ENCODE data around the gene DLK1.
A peak's percentile ranks its signal among the peaks of the same experiment; 100 is the strongest.

The DLK1 gene

DNA sequence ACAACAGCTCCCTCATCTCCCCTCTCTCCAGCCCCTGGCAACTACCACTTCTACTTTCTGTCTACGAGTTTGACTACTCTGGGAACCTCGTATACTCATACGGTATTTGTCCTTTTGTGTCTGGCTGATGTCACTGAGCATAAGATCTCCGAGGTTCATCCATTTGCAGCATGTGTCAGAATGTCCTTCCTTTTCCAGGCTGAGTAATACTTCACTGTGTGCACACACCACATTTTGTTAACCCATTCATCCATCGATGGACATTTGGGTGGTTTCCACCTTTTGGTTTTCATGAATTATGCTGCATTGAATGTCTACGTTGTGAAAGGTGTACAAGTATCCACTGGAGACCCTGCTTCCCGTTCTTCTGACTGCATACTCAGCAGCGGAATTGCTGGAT, 24.1 kb upstream of the DLK1 start:
- H3K4me3 ChIP-seq (ENCODE audit: low read depth in 1 of 2, low read length in 2 of 2), result no peak overlapping the region
- peaks cover 0 to 11% of the 10 kb centered on the region in 2 donors for H3K27me3 ChIP-seq (ENCODE audit: control insufficient read depth in 1 of 2, insufficient read depth in 2 of 2, low read length in 2 of 2)
- H3K9me3 ChIP-seq (ENCODE audit: control insufficient read depth in 1 of 2, low read length in 2 of 2), result no peaks in the 10 kb centered on the region

DNA sequence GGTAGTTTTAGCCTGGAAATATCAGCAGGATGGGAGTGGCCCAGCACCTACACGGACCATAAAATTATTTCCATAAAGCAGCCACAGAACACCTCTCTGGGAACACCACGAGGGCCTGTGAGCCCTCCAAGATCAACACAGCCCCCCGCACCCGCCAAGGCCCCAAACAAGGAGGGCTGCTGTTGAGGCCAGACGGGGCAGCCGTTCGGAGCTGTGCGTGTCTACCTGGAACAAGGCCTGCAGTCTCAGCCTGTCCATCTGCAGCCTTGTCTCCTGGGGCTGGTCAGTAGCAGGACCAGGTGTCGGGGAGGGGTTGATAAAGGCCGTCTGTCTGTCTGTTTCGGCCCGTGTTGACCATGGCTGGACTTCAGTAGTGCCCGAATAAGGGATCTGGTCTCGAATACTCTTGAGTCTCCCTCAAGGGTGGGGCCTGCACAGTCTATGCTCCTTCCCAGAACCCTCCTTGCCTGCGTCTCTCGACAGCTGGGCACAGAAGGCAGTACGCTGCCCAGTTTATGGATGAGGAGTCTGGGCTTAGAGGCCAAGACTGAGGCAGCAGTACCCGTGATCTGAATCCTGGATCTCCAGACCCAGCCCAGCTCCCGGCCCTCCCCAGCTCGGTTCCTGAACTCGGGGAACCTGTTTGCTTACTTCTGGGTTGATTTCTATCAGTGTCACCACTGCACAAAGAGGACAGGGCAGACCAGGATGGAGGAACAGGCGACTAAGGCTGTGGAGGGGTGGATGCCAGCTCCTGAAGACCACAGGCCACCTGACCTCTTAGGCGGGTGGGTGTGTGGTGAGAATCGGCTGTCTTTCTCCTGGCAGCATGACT, 23.1 kb upstream of the DLK1 start:
- Histone ChIP-seq H3K4me1 (ENCODE audit: control insufficient read depth in 1 of 2, insufficient read depth in 2 of 2, low read length in 2 of 2) (no peaks in the 10 kb centered on the region), H3K9ac (ENCODE audit: low read depth in 1 of 2, low read length in 2 of 2) (no peak overlapping the region), H3K36me3 (ENCODE audit: control insufficient read depth in 1 of 2, insufficient read depth in 2 of 2, low read length in 2 of 2) (no peaks in the 10 kb centered on the region), H3K4me3 (ENCODE audit: low read depth in 1 of 2, low read length in 2 of 2) (no peak overlapping the region), H3K9me3 (ENCODE audit: control insufficient read depth in 1 of 2, low read length in 2 of 2) (no peaks in the 10 kb centered on the region), H3K27ac (ENCODE audit: low read depth, low read length) (no peak overlapping the region), H3K27me3 (ENCODE audit: control insufficient read depth in 1 of 2, insufficient read depth in 2 of 2, low read length in 2 of 2) (peaks cover 0 to 17% of the 10 kb centered on the region in 2 donors)

More for the DNA sequence above, 24.1 kb upstream of the DLK1 start:
- Histone ChIP-seq H3K9ac (ENCODE audit: low read depth in 1 of 2, low read length in 2 of 2) (no peak overlapping the region), H3K4me1 (ENCODE audit: control insufficient read depth in 1 of 2, insufficient read depth in 2 of 2, low read length in 2 of 2) (no peaks in the 10 kb centered on the region), H3K27ac (ENCODE audit: low read depth, low read length) (no peak overlapping the region), H3K36me3 (ENCODE audit: control insufficient read depth in 1 of 2, insufficient read depth in 2 of 2, low read length in 2 of 2) (no peaks in the 10 kb centered on the region)

DNA sequence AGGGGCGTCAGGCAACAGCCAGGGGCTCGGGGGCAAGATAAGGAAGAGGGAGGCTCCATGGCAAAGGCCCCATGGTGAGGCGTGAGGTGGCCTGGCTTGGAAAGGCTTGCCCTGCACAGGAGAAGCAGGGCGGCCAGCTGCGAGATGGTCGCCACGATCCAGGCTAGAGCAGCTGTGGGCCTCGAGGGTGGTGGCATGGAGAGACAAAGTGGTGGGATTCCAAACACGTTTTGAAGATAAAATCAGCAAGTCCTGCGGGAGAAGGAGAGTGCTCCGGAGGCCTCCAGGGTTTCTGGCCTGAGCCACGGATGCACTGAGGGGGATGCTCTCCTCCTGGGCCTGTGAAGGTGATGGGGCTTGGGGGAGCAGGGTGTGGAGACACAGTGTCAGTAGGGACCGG, 20.5 kb upstream of the DLK1 start:
- H3K4me3 ChIP-seq (ENCODE audit: low read depth in 1 of 2, low read length in 2 of 2), result no peak overlapping the region
- no peaks in the 10 kb centered on the region for H3K4me1 ChIP-seq (ENCODE audit: control insufficient read depth in 1 of 2, insufficient read depth in 2 of 2, low read length in 2 of 2)
- peaks cover 0 to 22% of the 10 kb centered on the region in 2 donors for H3K27me3 ChIP-seq (ENCODE audit: control insufficient read depth in 1 of 2, insufficient read depth in 2 of 2, low read length in 2 of 2)
- no peak overlapping the region for H3K9ac ChIP-seq (ENCODE audit: low read depth in 1 of 2, low read length in 2 of 2)
- H3K36me3 ChIP-seq (ENCODE audit: control insufficient read depth in 1 of 2, insufficient read depth in 2 of 2, low read length in 2 of 2), result no peaks in the 10 kb centered on the region
- no peaks in the 10 kb centered on the region for H3K9me3 ChIP-seq (ENCODE audit: control insufficient read depth in 1 of 2, low read length in 2 of 2)
- H3K27ac ChIP-seq (ENCODE audit: low read depth, low read length), result no peak overlapping the region

DNA sequence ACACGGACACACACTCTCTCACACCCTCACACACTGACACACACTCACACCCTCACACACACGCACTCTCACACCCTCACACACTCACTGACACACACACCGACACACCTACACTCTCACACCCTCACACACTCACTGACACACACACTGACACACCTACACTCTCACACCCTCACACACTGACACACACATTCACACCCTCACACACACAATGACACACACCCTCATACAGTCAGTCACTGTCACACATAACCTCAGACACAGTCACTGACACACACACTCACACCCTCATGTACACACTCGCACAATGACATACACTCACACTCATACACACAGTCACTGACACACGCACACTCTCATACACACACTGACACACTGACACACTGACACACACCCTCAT, 19.8 kb upstream of the DLK1 start:
- no peak overlapping the region for H3K9ac ChIP-seq (ENCODE audit: low read depth in 1 of 2, low read length in 2 of 2)
- H3K9me3 ChIP-seq (ENCODE audit: control insufficient read depth in 1 of 2, low read length in 2 of 2), result no peaks in the 10 kb centered on the region
- H3K27me3 ChIP-seq (ENCODE audit: control insufficient read depth in 1 of 2, insufficient read depth in 2 of 2, low read length in 2 of 2), result peaks cover 0 to 22% of the 10 kb centered on the region in 2 donors
- H3K4me1 ChIP-seq (ENCODE audit: control insufficient read depth in 1 of 2, insufficient read depth in 2 of 2, low read length in 2 of 2), result no peaks in the 10 kb centered on the region
- no peak overlapping the region for H3K4me3 ChIP-seq (ENCODE audit: low read depth in 1 of 2, low read length in 2 of 2)
- H3K36me3 ChIP-seq (ENCODE audit: control insufficient read depth in 1 of 2, insufficient read depth in 2 of 2, low read length in 2 of 2), result no peaks in the 10 kb centered on the region
- no peak overlapping the region for H3K27ac ChIP-seq (ENCODE audit: low read depth, low read length)

DNA sequence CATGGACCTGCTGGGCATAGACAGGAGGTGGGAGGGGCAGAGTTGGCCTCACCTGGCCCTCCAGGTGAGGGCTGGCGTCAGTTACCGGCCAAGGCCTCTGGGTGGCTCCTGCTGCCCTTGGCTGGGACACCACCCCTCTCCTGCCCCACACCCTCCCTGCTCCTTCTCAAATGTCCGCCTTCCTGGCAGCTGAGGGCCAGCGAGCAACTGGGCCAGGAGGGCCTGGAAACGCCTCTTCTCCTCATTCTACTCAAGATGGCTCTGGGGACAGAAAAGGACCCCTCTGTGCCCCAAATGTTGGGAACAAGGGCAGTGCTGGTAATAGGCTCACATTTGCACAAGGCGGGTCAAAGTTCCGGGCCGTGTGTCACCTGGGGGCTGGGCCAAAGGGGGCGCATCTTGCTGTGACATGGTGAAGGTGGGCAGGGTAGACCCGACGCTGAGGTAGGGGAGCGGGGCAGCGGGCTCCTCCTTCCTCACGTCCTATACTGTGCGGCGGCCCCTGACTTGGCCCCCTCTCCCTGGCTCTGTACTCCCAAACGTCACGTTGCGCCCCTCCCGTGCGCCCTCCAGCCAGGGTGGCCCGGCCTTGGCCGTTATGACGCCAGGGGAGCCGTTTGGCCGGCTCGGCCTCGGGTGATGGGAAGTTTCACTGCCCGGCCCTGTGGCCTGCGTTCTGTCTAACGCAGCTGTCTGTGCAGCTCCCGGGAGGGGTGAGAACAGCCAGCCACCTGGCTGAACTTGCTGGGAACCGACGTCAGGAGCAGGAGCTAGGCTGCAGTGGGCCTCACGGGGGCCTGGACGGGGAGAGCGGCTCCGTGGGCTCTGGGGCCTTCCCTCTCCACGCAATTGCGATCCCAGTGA, 18.0 kb upstream of the DLK1 start:
- H3K4me1 ChIP-seq (ENCODE audit: control insufficient read depth in 1 of 2, insufficient read depth in 2 of 2, low read length in 2 of 2), result no peaks in the 10 kb centered on the region
- H3K9me3 ChIP-seq (ENCODE audit: control insufficient read depth in 1 of 2, low read length in 2 of 2), result no peaks in the 10 kb centered on the region
- H3K4me3 ChIP-seq (ENCODE audit: low read depth in 1 of 2, low read length in 2 of 2), result no peak overlapping the region
- H3K36me3 ChIP-seq (ENCODE audit: control insufficient read depth in 1 of 2, insufficient read depth in 2 of 2, low read length in 2 of 2), result no peaks in the 10 kb centered on the region
- H3K27me3 ChIP-seq (ENCODE audit: control insufficient read depth in 1 of 2, insufficient read depth in 2 of 2, low read length in 2 of 2), result peaks cover 0 to 22% of the 10 kb centered on the region in 2 donors
- no peak overlapping the region for H3K27ac ChIP-seq (ENCODE audit: low read depth, low read length)
- H3K9ac ChIP-seq (ENCODE audit: low read depth in 1 of 2, low read length in 2 of 2), result no peak overlapping the region

DNA sequence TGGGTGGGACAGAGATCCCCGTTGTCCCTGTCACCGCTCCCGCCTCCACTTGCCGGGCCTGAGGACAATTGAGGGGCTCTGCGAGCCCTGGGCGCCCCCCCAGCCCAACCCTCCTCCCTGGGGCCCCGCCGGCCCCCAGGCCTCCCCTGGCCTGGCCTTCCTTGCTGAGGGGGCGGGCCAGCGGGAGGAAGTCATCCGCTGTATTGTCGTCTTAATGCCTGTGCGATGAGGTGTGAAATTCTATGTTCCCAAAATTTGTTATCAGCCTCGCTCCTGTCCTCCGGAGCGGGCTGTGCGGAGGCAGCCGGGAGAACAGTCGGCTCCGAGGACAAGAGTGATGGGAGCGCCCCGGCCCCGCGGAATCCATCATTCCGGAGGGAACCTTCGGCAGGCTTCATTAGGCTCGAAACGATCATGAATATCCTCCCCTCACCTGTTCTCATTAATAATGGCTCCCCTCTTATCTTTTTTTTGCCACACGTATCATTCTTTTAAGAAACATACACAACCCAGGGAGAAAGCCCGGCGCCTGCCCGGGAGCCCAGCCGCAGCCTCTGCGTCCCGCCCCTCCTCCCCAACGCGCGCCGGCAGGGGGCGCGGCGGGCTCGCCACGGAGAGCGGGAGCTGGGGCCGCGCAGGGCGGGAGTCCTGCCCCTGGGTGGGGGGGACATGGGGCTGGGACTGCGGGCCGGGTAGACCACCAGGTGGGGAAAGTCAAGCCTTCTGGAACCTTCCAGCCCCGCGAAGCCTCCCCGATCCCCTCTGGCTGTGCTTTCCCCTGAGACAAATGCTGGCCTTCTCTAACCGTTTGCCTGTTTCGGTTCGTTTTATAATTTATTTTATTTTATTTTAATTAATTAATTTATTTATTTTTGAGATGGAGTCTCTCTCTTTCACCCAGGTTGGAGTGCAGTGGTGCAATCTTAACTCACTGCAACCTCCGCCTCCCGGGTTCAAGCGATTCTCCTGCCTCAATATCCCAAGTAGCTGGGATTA, 17.1 kb upstream of the DLK1 start:
- Histone ChIP-seq H3K27ac (ENCODE audit: low read depth, low read length) (no peak overlapping the region), H3K36me3 (ENCODE audit: control insufficient read depth in 1 of 2, insufficient read depth in 2 of 2, low read length in 2 of 2) (no peaks in the 10 kb centered on the region), H3K27me3 (ENCODE audit: control insufficient read depth in 1 of 2, insufficient read depth in 2 of 2, low read length in 2 of 2) (peaks cover 0 to 14% of the 10 kb centered on the region in 2 donors), H3K4me3 (ENCODE audit: low read depth in 1 of 2, low read length in 2 of 2) (no peak overlapping the region), H3K9me3 (ENCODE audit: control insufficient read depth in 1 of 2, low read length in 2 of 2) (no peaks in the 10 kb centered on the region), H3K9ac (ENCODE audit: low read depth in 1 of 2, low read length in 2 of 2) (no peak overlapping the region), H3K4me1 (ENCODE audit: control insufficient read depth in 1 of 2, insufficient read depth in 2 of 2, low read length in 2 of 2) (no peaks in the 10 kb centered on the region)

DNA sequence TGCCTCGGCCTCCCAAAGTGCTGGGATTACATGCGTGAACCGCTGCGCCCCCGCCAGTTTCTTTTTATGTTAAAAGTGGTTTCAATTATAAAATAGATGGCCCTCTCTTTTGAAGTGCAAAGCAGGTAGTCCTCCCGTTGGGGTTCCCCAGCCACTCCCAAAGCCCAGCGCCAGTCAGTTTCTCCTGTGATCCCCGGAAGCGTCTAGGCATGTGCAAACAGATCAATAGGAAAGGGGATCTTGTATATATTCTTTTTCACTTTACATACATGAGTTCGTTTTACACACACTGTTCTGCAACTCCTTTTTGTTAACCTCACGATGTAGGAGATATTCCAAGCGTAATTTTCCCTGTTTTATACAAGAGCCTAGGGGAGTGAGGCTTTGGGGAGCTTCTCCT, 16.3 kb upstream of the DLK1 start:
- peaks cover 0 to 11% of the 10 kb centered on the region in 2 donors for H3K27me3 ChIP-seq (ENCODE audit: control insufficient read depth in 1 of 2, insufficient read depth in 2 of 2, low read length in 2 of 2)
- no peaks in the 10 kb centered on the region for H3K9me3 ChIP-seq (ENCODE audit: control insufficient read depth in 1 of 2, low read length in 2 of 2)
- no peak overlapping the region for H3K27ac ChIP-seq (ENCODE audit: low read depth, low read length)
- H3K4me1 ChIP-seq (ENCODE audit: control insufficient read depth in 1 of 2, insufficient read depth in 2 of 2, low read length in 2 of 2), result no peaks in the 10 kb centered on the region
- H3K4me3 ChIP-seq (ENCODE audit: low read depth in 1 of 2, low read length in 2 of 2), result no peak overlapping the region
- no peak overlapping the region for H3K9ac ChIP-seq (ENCODE audit: low read depth in 1 of 2, low read length in 2 of 2)
- no peaks in the 10 kb centered on the region for H3K36me3 ChIP-seq (ENCODE audit: control insufficient read depth in 1 of 2, insufficient read depth in 2 of 2, low read length in 2 of 2)

DNA sequence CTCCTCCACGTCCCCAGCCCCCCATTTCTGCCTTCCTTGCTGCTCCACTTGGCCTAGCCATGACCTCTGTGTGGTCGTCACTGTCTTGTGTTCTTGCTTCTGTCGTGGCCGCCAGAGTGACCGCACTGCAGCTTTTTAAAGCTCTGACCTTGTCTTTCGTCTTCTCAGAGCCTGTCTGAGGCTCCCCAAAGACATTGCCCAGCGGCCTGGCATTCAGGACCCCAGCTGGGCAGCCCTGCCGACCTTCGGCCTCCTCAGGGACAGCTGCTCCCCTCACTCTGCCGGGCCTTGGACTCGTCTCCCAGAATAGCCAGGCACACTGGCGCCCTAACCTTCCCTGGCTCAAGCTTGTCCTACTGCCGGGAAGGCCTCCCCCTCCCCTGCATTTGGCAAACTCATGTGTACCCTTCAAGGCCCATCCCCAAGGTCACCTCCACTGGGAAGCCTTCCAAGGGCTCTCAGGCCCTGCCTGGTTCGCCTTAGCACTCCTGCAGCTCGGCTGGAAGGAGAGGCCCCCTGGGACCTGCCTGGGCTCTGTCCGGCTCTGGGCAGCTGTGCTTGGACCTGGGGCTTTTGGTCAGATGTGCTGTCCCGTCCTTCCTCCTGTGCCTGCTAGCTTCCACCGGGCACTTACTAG, 15.7 kb upstream of the DLK1 start:
- Histone ChIP-seq H3K4me3 (ENCODE audit: low read depth in 1 of 2, low read length in 2 of 2) (no peak overlapping the region), H3K27me3 (ENCODE audit: control insufficient read depth in 1 of 2, insufficient read depth in 2 of 2, low read length in 2 of 2) (peaks cover 0 to 11% of the 10 kb centered on the region in 2 donors), H3K36me3 (ENCODE audit: control insufficient read depth in 1 of 2, insufficient read depth in 2 of 2, low read length in 2 of 2) (no peaks in the 10 kb centered on the region), H3K9me3 (ENCODE audit: control insufficient read depth in 1 of 2, low read length in 2 of 2) (no peaks in the 10 kb centered on the region), H3K4me1 (ENCODE audit: control insufficient read depth in 1 of 2, insufficient read depth in 2 of 2, low read length in 2 of 2) (no peaks in the 10 kb centered on the region), H3K27ac (ENCODE audit: low read depth, low read length) (no peak overlapping the region), H3K9ac (ENCODE audit: low read depth in 1 of 2, low read length in 2 of 2) (no peak overlapping the region)

DNA sequence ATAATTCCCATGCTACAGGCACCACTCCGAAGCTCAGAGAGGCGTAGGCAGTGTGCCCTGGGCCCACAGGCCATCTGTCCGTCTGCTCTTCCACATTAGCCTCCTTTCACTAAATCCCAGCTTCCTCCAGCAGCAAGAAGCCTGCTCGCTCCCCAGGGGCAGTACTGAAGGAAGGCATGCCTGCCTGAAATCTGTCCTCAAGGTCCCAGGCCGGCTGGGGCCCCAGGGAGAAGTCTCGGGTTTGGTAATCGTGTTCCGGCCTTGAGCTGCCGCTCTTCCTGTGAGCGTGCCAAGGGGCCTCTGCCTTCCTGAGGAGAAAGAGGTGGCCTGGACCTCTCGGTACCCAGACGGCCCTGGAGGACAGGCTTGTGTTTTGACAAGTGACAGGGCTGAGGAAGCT, 15.2 kb upstream of the DLK1 start:
- no peaks in the 10 kb centered on the region for H3K36me3 ChIP-seq (ENCODE audit: control insufficient read depth in 1 of 2, insufficient read depth in 2 of 2, low read length in 2 of 2)
- peaks cover 0 to 11% of the 10 kb centered on the region in 2 donors for H3K27me3 ChIP-seq (ENCODE audit: control insufficient read depth in 1 of 2, insufficient read depth in 2 of 2, low read length in 2 of 2)
- no peaks in the 10 kb centered on the region for H3K9me3 ChIP-seq (ENCODE audit: control insufficient read depth in 1 of 2, low read length in 2 of 2)
- H3K4me3 ChIP-seq (ENCODE audit: low read depth in 1 of 2, low read length in 2 of 2), result no peak overlapping the region
- peak overlapping the region; percentile 10 for H3K27ac ChIP-seq (ENCODE audit: low read depth, low read length)
- H3K4me1 ChIP-seq (ENCODE audit: control insufficient read depth in 1 of 2, insufficient read depth in 2 of 2, low read length in 2 of 2), result no peaks in the 10 kb centered on the region
- H3K9ac ChIP-seq (ENCODE audit: low read depth in 1 of 2, low read length in 2 of 2), result no peak overlapping the region
